A204.1 (cell line): ENCODE results near the gene ZBTB17.

ENCODE experiments used
- FAIRE-seq: peaks from 2 replicates; lab custom pipeline; 2012; peaks lifted over from hg19 to GRCh38; lab: Jason Lieb, UNC

ZBTB17 gene

GRCh38 chr1:15946571-15947381 is 29.1 kb downstream of the ZBTB17 start:
- FAIRE-seq: no peak

GRCh38 chr1:15945832-15946448 is 30.0 kb downstream of the ZBTB17 start:
- FAIRE-seq: no peak

GRCh38 chr1:15945011-15945831 is 30.7 kb downstream of the ZBTB17 start:
- FAIRE-seq: no peak

GRCh38 chr1:15944308-15945010 is 31.4 kb downstream of the ZBTB17 start:
- FAIRE-seq: no peak

GRCh38 chr1:15943992-15944307 is 32.0 kb downstream of the ZBTB17 start:
- FAIRE-seq: no peak

- FAIRE-seq: no peak
Observed at GRCh38 chr1:15943328-15943991, 32.4 kb downstream of the ZBTB17 start.

DNA sequence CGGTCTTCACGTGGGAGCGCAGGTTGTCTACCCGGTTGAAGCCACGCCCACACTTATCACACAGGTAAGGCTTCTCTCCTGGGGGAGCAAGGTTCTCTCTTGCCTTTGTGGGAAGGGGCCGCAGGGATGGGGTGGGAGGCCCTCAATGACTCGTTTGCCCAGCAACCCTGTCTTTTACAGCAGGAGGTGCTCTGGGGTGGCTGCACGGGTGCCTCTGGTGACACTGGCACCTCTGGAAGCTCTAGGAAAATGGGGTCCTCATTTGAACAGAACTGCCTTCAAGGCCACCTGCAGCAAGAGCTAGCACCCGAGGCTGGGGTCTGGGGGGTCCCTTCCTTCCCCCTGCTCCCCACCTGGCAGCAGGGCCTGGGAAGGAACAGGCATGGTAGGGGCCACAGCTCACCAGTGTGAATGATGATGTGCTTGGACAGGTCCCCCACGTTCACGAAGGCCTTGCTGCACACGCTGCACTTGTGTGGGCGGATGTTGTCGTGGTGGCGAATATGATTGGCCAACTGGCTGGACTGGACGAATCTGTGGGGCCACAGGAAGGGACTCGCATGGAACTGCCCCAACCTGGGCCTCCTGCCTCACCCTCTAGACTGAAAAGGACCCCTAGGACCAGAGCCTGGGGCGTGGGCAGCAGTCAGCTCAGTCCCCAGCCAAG is 33.1 kb downstream of the ZBTB17 start:
- no peak for FAIRE-seq

- no peak for FAIRE-seq
Observed at GRCh38 chr1:15941899-15942660, 33.8 kb downstream of the ZBTB17 start.

DNA sequence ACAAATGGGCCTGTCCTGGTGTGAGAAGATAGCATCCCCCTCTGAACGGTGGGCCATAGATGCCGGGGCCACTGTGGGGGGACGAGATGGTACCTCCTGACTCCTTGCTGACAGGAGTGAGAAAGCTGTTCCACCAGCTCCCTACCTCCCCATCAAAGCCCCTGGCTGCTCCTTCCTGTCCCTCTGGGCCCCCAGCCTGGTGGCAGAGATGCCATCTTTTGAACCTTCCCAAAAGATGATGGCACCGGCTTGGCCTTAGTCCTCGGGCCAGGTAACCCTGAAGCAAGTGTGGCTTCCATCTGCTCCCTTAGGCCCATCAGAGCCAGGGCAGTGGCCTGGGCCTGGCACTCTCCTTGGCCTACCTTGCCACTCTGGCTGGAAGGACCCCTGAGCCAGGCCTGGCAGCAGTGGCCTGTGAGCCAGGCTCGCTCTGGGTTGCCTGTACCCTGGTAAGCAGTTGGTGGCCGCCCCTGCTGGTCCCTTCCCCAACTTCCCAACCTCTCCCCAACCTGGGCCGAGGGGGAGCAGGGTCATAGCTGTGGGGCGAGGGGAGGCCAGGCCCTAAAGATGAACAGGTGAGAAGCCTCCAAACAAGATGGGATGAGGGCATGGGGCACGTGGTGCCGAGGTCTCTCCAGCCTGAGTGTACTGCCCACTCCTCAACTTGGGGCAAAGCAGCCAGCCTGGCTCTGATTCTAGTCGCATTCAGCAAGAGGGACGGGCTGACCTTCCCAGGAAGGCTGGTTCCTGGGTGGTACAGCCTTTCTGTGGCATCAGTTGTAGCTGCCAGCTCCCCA is 34.7 kb downstream of the ZBTB17 start:
- no peak for FAIRE-seq

GRCh38 chr1:15940110-15941043 is 35.5 kb downstream of the ZBTB17 start:
- FAIRE-seq: no peak

DNA sequence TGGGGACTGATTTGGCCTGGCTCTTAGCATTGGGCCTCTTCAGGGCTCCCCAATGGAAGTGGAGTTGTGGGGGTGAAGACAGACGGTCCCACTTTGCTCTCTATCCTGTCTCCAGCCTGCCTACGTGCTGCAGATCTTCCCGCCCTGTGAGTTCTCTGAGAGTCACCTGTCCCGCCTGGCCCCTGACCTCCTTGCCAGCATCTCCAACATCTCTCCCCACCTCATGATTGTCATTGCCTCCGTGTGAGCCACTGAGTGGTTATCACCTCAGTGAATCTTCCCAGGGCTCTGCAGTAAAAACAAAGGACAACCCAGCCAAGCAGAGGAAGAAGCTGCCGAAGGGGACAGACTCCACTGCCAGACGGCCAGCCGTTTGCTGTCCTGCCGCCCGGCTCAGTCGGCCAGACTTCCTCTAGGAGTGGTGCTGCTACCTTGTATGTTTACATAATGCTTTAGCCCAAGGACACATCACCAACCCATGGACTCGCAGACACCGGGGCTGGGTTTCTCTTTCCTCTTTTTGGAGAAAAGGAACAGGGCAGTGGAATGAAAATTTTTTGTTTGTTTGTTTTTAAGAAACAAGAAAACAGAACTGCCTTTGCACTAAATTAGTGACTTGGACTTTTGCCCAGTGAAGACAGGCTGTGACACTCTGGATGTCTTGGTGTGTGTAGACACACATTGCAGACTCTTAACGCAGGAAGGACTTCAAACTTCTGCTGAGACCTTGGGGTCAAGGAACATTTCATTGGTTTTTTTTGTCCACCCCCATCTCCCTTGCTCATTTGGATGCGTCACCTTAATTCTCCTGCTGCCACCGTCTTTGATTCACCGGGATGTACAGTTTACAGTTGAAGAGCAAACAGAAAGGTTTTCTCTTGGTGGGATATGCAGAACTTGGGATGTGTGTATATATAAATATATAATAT is 36.5 kb downstream of the ZBTB17 start:
- FAIRE-seq: no peak

GRCh38 chr1:15938628-15939161 is 37.2 kb downstream of the ZBTB17 start:
- FAIRE-seq: no peak

GRCh38 chr1:15937706-15938168 is 38.2 kb downstream of the ZBTB17 start:
- no peak for FAIRE-seq

GRCh38 chr1:15937146-15937545 is 38.8 kb downstream of the ZBTB17 start:
- FAIRE-seq: no peak

- no peak for FAIRE-seq
Observed at GRCh38 chr1:15936025-15936424, 39.9 kb downstream of the ZBTB17 start.

DNA sequence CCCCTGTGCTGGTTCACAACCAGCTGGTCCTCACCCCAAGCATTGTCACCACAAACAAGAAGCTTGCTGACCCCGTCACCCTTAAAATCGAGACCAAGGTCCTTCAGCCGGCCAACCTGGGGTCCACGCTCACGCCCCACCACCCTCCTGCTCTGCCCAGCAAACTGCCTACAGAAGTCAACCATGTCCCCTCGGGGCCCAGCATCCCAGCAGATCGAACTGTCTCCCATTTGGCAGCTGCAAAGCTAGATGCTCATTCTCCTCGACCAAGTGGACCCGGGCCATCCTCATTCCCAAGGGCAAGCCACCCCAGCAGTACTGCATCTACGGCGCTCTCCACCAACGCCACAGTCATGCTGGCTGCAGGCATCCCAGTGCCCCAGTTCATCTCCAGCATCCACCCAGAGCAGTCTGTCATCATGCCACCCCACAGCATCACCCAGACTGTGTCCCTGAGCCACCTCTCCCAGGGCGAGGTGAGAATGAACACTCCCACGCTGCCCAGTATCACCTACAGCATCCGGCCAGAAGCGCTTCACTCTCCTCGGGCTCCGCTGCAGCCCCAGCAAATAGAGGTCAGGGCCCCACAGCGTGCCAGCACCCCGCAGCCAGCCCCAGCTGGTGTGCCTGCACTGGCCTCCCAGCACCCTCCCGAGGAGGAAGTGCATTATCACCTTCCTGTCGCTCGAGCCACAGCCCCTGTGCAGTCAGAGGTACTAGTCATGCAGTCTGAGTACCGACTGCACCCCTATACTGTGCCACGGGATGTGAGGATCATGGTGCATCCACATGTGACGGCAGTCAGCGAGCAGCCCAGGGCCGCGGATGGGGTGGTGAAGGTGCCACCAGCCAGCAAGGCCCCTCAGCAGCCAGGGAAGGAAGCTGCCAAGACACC is 40.6 kb downstream of the ZBTB17 start:
- no peak for FAIRE-seq
